Fibroblast of pulmonary artery (primary cell): ENCODE results near the gene CDC42EP3.

Experiments
- DNase-seq: peaks from one replicate; pipeline ENCODE4 v3.0.0-alpha.2; 2010; ENCODE audit warnings: low read depth
- H3K4me3 ChIP-seq: replicated peaks from 2 replicates; pipeline ENCODE4 v1.5.1; 2011; ENCODE audit warnings: low read depth, mild to moderate bottlenecking, control low read depth, low read length, moderate library complexity
- TF ChIP-seq, protein P1 (sequence below): IDR thresholded peaks from 2 replicates; pipeline ENCODE4 v1.5.1; 2011; ENCODE audit warnings: mild to moderate bottlenecking, control low read depth, low read length, inconsistent platforms; ENCODE audit errors: missing control alignments

Gene CDC42EP3

DNA sequence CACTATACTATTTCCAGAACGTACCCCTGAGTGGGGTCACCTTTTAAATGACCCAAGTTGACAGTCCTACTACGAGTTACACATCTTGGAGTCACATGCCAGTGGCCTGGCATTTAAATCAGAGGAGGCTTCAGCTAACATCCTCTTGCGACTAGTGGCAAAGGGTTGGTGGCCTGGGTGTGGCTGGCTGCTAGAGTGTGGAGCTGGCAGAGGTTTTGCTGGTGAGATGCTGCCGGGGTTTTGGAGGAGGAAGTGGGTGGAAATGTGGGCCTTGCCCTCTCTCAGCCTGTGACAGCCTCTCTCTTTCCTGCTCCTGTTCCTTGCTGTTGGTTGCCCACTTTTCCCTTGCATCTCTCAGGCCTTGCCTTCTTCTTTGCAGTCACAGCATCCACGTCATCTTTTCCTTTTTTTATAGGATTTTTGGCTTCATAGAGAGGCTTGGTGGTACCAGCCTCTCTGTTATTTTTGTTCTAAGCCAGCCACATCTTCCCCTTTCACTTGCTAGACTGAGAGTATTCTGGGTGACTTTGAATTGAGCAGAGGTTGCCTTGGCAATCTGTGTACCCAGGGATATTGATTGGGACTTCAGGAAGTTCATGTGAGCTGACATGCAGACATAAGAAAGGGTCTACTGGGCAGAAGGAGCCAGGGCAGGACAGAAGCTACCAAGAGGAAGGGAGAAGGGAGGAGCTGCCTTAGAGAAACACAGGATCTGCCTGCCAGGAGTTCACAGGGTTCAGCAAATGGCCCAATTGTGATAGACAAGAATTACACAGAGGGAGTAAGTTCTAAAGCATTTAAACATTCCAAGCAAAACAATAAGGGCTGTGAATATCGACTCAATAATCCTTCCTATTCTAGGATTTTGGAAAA lies 55.4 kb downstream of the CDC42EP3 start:
- no peak for DNase-seq
- TF ChIP-seq, protein P1, sequence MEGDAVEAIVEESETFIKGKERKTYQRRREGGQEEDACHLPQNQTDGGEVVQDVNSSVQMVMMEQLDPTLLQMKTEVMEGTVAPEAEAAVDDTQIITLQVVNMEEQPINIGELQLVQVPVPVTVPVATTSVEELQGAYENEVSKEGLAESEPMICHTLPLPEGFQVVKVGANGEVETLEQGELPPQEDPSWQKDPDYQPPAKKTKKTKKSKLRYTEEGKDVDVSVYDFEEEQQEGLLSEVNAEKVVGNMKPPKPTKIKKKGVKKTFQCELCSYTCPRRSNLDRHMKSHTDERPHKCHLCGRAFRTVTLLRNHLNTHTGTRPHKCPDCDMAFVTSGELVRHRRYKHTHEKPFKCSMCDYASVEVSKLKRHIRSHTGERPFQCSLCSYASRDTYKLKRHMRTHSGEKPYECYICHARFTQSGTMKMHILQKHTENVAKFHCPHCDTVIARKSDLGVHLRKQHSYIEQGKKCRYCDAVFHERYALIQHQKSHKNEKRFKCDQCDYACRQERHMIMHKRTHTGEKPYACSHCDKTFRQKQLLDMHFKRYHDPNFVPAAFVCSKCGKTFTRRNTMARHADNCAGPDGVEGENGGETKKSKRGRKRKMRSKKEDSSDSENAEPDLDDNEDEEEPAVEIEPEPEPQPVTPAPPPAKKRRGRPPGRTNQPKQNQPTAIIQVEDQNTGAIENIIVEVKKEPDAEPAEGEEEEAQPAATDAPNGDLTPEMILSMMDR: no peak
- no peak overlapping the region for H3K4me3 ChIP-seq

DNA sequence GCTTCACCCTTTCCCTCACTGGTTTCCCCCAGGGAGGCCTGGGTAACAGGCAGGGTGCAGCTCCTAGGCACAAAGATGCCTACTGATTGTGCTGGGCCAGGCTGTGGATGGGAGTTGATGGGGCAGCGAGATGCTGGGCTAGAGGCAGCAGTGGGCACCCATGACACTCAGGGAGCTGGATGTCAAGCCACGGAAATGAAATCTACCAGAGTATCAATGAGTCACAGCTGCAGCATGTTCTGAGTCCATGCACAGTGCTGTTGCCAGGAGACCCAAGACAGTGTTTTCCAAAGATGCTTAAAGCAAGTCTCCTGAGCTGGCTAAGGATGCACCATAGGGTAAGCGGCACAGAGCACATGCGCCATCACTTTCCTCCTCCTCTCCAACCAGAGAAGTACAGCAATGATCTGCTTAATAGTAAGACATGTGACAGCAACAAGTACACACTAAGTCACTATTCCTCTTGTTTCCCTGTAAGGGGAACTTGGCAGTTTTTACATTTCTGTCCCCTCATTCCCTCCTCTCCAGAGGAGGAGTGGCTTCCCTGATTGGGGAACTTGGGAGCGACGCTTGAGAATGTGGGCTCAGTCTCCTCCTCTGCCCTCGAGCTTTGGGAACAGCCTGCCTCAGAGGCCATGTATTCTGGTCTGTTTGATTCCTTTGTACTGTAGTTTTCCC lies 57.2 kb downstream of the CDC42EP3 start:
- no peak overlapping the region for H3K4me3 ChIP-seq
- TF ChIP-seq, protein P1: no peak
- DNase-seq: peak; percentile 87

DNA sequence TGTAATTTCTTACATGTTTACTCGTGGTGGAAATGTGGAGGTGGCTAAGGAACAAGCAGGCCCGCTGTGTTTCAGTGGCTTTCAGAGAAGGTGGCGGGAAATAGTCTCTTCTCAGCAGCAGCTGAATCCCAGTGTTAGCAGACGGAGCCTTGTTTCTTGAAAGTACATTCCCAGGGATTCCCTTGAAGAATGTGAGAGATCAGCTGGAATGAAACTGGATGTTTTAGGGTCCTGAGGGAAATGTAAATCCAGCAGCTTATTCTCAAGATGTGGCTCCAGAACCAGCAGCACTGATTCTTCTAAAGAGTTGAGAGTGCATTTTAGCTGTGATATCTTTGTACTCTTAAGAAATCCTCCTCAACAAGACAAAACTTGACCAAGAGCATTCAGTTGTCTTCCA lies 59.1 kb downstream of the CDC42EP3 start:
- H3K4me3 ChIP-seq: no peak overlapping the region
- no peak for DNase-seq
- TF ChIP-seq, protein P1: no peak

DNA sequence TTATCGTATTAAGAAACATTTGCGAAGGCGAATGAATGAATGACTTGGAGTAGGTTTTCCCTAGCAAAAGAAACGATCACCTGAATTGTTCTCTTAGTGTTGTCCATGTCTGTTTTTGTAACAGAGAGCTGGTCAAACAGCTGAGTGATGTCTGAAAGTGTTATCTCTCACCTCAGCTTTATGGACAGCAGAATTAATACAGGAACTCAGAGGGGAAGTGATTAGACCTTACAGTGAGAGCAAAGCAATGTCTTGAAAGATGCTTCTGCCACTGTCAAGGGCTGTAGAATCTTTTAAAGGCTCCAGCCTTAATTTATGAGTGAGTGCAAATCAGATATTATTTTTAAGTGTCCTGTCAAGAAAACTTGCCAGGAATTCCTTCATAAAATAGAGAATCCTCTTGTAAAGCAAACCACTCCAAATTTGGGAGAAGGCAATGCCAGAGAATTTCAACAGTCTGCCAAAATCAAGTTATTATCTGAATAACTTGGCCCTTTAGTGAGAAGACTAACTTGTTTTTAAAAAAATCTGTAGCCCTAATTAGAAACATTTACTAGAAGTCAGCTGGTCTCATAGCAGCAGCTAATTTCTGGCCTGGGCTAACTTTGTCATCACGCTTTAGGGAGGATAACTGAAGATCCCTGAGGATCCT lies 60.7 kb downstream of the CDC42EP3 start:
- peak; percentile 33 for DNase-seq
- TF ChIP-seq, protein P1: no peak
- H3K4me3 ChIP-seq: no peak overlapping the region

DNA sequence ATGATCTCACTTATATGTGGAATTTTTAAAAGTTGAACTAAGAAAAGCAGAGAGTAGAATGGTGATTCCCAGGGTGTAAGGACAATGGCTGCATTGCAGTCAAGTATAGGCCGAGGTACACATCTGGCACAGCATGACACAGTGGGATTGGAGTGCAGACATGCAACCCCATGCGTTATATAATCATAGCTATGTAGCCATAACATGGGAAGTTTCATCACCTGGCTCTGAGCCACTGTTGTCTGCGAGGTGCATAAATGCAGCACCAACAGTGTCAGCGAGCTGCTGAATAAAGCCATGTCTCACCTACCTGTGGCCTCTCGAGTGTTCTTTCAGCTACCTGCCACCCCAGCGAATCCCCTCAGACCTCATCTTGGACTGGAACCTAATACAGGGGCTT lies 61.7 kb downstream of the CDC42EP3 start:
- no peak for DNase-seq
- H3K4me3 ChIP-seq: no peak overlapping the region
- TF ChIP-seq, protein P1: no peak

DNA sequence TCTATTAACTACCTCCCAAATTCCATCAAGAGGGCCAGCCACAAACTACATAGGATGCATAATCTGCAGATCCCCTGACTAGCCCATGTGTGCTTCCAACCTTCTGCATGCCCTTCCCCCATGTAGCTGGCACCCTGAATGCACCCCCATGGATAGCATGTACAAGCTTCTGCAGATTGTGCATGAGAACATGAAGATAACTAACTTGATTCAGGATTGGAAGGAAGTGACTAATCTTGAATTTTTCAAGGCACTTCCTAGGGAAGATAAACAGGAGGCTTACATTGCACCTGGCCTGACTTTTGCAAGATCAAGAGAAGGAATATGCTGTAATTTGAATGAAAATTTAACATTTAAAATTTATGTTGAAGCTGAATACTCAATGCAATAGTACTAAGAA lies 66.7 kb downstream of the CDC42EP3 start:
- TF ChIP-seq, protein P1: no peak
- DNase-seq: peak; percentile 59
- no peak overlapping the region for H3K4me3 ChIP-seq
